Muscle of leg (tissue), 11 donors: Measurements from ENCODE around the gene EXOC1L. TPM values are rescaled to one million over a fixed set of nuclear protein-coding genes. Genes with fewer than 3 reads are reported as not detected.
"Not testable (repeated sequence)": the region's sequence is repeated elsewhere in the genome, so short reads cannot be mapped to it uniquely, and the experiment has no call there.

Experiments
- DNase-seq: peaks from one replicate; pipeline ENCODE4 v3.0.0; 2013
- H3K27ac ChIP-seq: one replicate; pipeline ENCODE4 v1.5.1; 2013; ENCODE audit warnings: mild to moderate bottlenecking, low read length, control low read depth
- H3K27me3 ChIP-seq: one replicate; pipeline ENCODE4 v1.6.1; 2013; ENCODE audit warnings: low read length; ENCODE audit not compliant: control insufficient read depth, insufficient read depth
- H3K36me3 ChIP-seq: one replicate; pipeline ENCODE4 v1.6.1; 2013; ENCODE audit warnings: low read length; ENCODE audit not compliant: control insufficient read depth, insufficient read depth
- H3K4me1 ChIP-seq: one replicate; pipeline ENCODE4 v1.6.1; 2013; ENCODE audit warnings: low read length; ENCODE audit not compliant: control insufficient read depth, insufficient read depth
- H3K4me3 ChIP-seq: one replicate; pipeline ENCODE4 v1.5.1; 2013; ENCODE audit warnings: low read length, control low read depth
- H3K9me3 ChIP-seq: replicated peaks from 2 replicates; pipeline ENCODE4 v1.6.1; 2013; ENCODE audit warnings: low read depth, low read length; ENCODE audit not compliant: control insufficient read depth
- WGBS: methylation state at CpG from one replicate; pipeline ENCODE4 v1.1.5; 2013; ENCODE audit warnings: missing lambda C conversion rate; ENCODE audit not compliant: insufficient coverage; 5-methylcytosine and 5-hydroxymethylcytosine counted together
- polyA plus RNA-seq, 8 donors: library from polyadenylated mRNA; unstranded; fragments of 120-200 nt; gene quantifications; one replicate each; pipeline versions ENCODE4 v1.2.1 to v1.2.3, GENCODE V29; 2013; ENCODE audit warnings: inconsistent platforms in 1 of 8, low replicate concordance in 1 of 8; ENCODE audit not compliant: insufficient read length in 8 of 8, insufficient read depth in 1 of 8
- total RNA-seq: library from RNA; stranded (reverse); fragments of 120-200 nt; gene quantifications from one replicate; pipeline ENCODE4 v1.2.4, GENCODE V29; 2013

EXOC1L gene
- total and polyA plus RNA-seq, 9 donors, result not detected

GRCh38 chr4:55830716-55831115 is 11.1 kb downstream of the EXOC1L start:
- Histone ChIP-seq H3K27ac (no peak overlapping the region), H3K4me3 (no peak overlapping the region), H3K27me3 (no peaks in the 10 kb centered on the region), H3K9me3 (no peaks in the 10 kb centered on the region), H3K36me3 (no peaks in the 10 kb centered on the region), H3K4me1 (no peaks in the 10 kb centered on the region)
- 100% methylated on average over 1 of the region's 4 CpGs for WGBS
- DNase-seq, result no peak

- no peaks in the 10 kb centered on the region for H3K36me3 ChIP-seq
- no peaks in the 10 kb centered on the region for H3K4me1 ChIP-seq
- no peak overlapping the region for H3K27ac ChIP-seq
- no peak overlapping the region for H3K4me3 ChIP-seq
- WGBS, result no CpG with 5 or more reads among the region's 3 CpGs
- no peaks in the 10 kb centered on the region for H3K27me3 ChIP-seq
- H3K9me3 ChIP-seq, result no peaks in the 10 kb centered on the region
- no peak for DNase-seq
Observed at GRCh38 chr4:55834086-55834795, 14.7 kb downstream of the EXOC1L start.

GRCh38 chr4:55837903-55838302 is 18.3 kb downstream of the EXOC1L start:
- WGBS, result no CpG with 5 or more reads among the region's 1 CpG
- no peaks in the 10 kb centered on the region for H3K36me3 ChIP-seq
- no peak overlapping the region for H3K4me3 ChIP-seq
- H3K27ac ChIP-seq, result no peak overlapping the region
- no peaks in the 10 kb centered on the region for H3K4me1 ChIP-seq
- no peaks in the 10 kb centered on the region for H3K27me3 ChIP-seq
- no peaks in the 10 kb centered on the region for H3K9me3 ChIP-seq
- no peak for DNase-seq

- H3K36me3 ChIP-seq, result no peaks in the 10 kb centered on the region
- H3K27me3 ChIP-seq, result no peaks in the 10 kb centered on the region
- no peaks in the 10 kb centered on the region for H3K4me1 ChIP-seq
- H3K9me3 ChIP-seq, result no peaks in the 10 kb centered on the region
- no peak for DNase-seq
- no peak overlapping the region for H3K4me3 ChIP-seq
- no peak overlapping the region for H3K27ac ChIP-seq
- WGBS, result no CpG with 5 or more reads among the region's 1 CpG
Observed at GRCh38 chr4:55838356-55838755, 18.8 kb downstream of the EXOC1L start.

- Histone ChIP-seq H3K4me1 (no peaks in the 10 kb centered on the region), H3K27ac (no peak overlapping the region), H3K27me3 (no peaks in the 10 kb centered on the region), H3K9me3 (no peaks in the 10 kb centered on the region), H3K4me3 (no peak overlapping the region), H3K36me3 (no peaks in the 10 kb centered on the region)
- DNase-seq, result no peak
Observed at GRCh38 chr4:55838952-55839351, 19.4 kb downstream of the EXOC1L start.

GRCh38 chr4:55840956-55841355 is 21.4 kb downstream of the EXOC1L start:
- WGBS, result 75% methylated on average over 1 of the region's 1 CpG
- Histone ChIP-seq H3K27me3 (no peaks in the 10 kb centered on the region), H3K36me3 (no peaks in the 10 kb centered on the region), H3K4me1 (no peaks in the 10 kb centered on the region), H3K27ac (no peak overlapping the region), H3K4me3 (no peak overlapping the region), H3K9me3 (no peaks in the 10 kb centered on the region)
- DNase-seq, result no peak

GRCh38 chr4:55841373-55842239 is 22.0 kb downstream of the EXOC1L start:
- not testable (repeated sequence) for H3K4me3 ChIP-seq, H3K4me1 ChIP-seq
- 86% methylated on average over 12 of the region's 22 CpGs for WGBS

GRCh38 chr4:55842312-55842711 is 22.7 kb downstream of the EXOC1L start:
- not testable (repeated sequence) for H3K4me3 ChIP-seq, H3K4me1 ChIP-seq, H3K9me3 ChIP-seq, H3K36me3 ChIP-seq, H3K27me3 ChIP-seq, H3K27ac ChIP-seq, DNase-seq
- 47% methylated on average over 3 of the region's 10 CpGs for WGBS

More at GRCh38 chr4:55841373-55842239, 22.0 kb downstream of the EXOC1L start:
- H3K9me3 ChIP-seq, DNase-seq, H3K27ac ChIP-seq, H3K36me3 ChIP-seq, H3K27me3 ChIP-seq: not testable (repeated sequence)

GRCh38 chr4:55849724-55850123 is 30.1 kb downstream of the EXOC1L start:
- no peak overlapping the region for H3K27ac ChIP-seq
- no peak for DNase-seq
- peaks cover 2% of the 10 kb centered on the region for H3K4me1 ChIP-seq
- H3K4me3 ChIP-seq, result no peak overlapping the region
- no peaks in the 10 kb centered on the region for H3K9me3 ChIP-seq
- peaks cover 7% of the 10 kb centered on the region for H3K27me3 ChIP-seq
- H3K36me3 ChIP-seq, result no peaks in the 10 kb centered on the region
- WGBS, result 63% methylated on average over 2 of the region's 9 CpGs

GRCh38 chr4:55851885-55852284 is 32.3 kb downstream of the EXOC1L start:
- no peak overlapping the region for H3K4me3 ChIP-seq
- WGBS, result no CpG with 5 or more reads among the region's 6 CpGs
- no peaks in the 10 kb centered on the region for H3K36me3 ChIP-seq
- no peaks in the 10 kb centered on the region for H3K9me3 ChIP-seq
- H3K27ac ChIP-seq, result no peak overlapping the region
- peaks cover 2% of the 10 kb centered on the region for H3K4me1 ChIP-seq
- H3K27me3 ChIP-seq, result peaks cover 7% of the 10 kb centered on the region
- no peak for DNase-seq
